ENCODE results near the gene TTC14. TPM values are rescaled to one million over a fixed set of nuclear protein-coding genes. Genes with fewer than 3 reads are reported as not detected.
A peak's percentile ranks its signal among the peaks of the same experiment; 100 is the strongest.

The TTC14 gene
- total RNA-seq, 1 donor from 2014 or later: 18.7 TPM

- no peak for DNase-seq (ENCODE audit: low read depth)
- no peak overlapping the region for H3K4me3 ChIP-seq (ENCODE audit: low read depth, low read length)
- TF ChIP-seq CTCF (conservative IDR thresholded peaks at IDR 0.05; ENCODE audit: low read depth, low read length): peak; percentile 31
Observed at GRCh38 chr3:180631317-180631716, 29.4 kb downstream of the TTC14 start.

- no peak overlapping the region for H3K4me3 ChIP-seq (ENCODE audit: low read depth, low read length)
- no peak for DNase-seq (ENCODE audit: low read depth)
- peak; percentile 16 for TF ChIP-seq CTCF (conservative IDR thresholded peaks at IDR 0.05; ENCODE audit: low read depth, low read length)
Observed at GRCh38 chr3:180633722-180634121, 31.8 kb downstream of the TTC14 start.

GRCh38 chr3:180640987-180641386 is 39.0 kb downstream of the TTC14 start:
- DNase-seq (ENCODE audit: low read depth): no peak
- no peak overlapping the region for H3K4me3 ChIP-seq (ENCODE audit: low read depth, low read length)
- no peak for TF ChIP-seq CTCF (conservative IDR thresholded peaks at IDR 0.05; ENCODE audit: low read depth, low read length)

GRCh38 chr3:180646187-180646790 is 44.3 kb downstream of the TTC14 start:
- no peak overlapping the region for H3K4me3 ChIP-seq (ENCODE audit: low read depth, low read length)
- DNase-seq (ENCODE audit: low read depth): no peak
- TF ChIP-seq CTCF (conservative IDR thresholded peaks at IDR 0.05; ENCODE audit: low read depth, low read length): peak; percentile 45

- no peak for TF ChIP-seq CTCF (conservative IDR thresholded peaks at IDR 0.05; ENCODE audit: low read depth, low read length)
- no peak for DNase-seq (ENCODE audit: low read depth)
- no peak overlapping the region for H3K4me3 ChIP-seq (ENCODE audit: low read depth, low read length)
Observed at GRCh38 chr3:180656406-180656805, 54.4 kb downstream of the TTC14 start.

DNA sequence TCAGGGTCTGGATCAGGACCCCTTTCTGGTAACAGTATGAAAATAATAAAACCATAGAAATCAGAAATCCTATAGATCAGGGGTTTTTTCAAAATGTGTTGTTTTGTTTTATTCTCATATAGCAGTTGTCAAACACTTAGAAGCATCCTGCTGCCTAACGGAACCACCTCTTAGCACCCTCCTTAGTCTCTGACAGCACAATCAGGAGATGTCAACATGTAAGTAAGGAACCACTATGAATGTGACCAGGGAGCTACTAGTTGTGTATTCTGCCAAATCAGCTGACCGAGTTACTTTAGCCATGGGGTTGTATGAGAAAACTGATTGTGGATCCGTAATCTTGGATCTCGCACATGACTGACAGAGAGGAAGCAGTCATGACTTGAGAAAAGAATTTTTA is 55.1 kb downstream of the TTC14 start:
- TF ChIP-seq CTCF (conservative IDR thresholded peaks at IDR 0.05; ENCODE audit: low read depth, low read length): no peak
- DNase-seq (ENCODE audit: low read depth): no peak
- no peak overlapping the region for H3K4me3 ChIP-seq (ENCODE audit: low read depth, low read length)

Other genes with a start within 250 kb of the TTC14 start
- gene CCDC39, start 77.3 kb downstream of the TTC14 start, total RNA-seq: not detected in 2 replicates